CD14-positive monocyte (primary cell): ENCODE data around the gene PTPRN2. TPM values are rescaled to one million over a fixed set of nuclear protein-coding genes. Genes with fewer than 3 reads are reported as not detected.

ENCODE experiments used
- DNase-seq, 3 donors: peaks; one replicate each; pipeline ENCODE4 v3.0.0-alpha.2; 2011 to 2022
- H2AFZ ChIP-seq: 2 replicates; pipeline ENCODE4 v1.6.0; 2012; ENCODE audit warnings: mild to moderate bottlenecking, low read depth, low read length, inconsistent platforms; ENCODE audit not compliant: insufficient read depth, poor library complexity, severe bottlenecking
- H3K27ac ChIP-seq, 2 donors: 1 replicate in 1 of 2; 2 replicates in 1 of 2; pipeline ENCODE4 v1.5.1; 2012 to 2013; ENCODE audit warnings: low read length in 2 of 2, control low read depth in 1 of 2, inconsistent platforms in 1 of 2, low read depth in 1 of 2, mild to moderate bottlenecking in 1 of 2
- H3K27me3 ChIP-seq, 2 donors: one replicate each; pipeline versions ENCODE4 v1.6.0 to v1.6.1; 2011 to 2013; ENCODE audit warnings: low read length in 2 of 2; ENCODE audit not compliant: control insufficient read depth in 2 of 2, insufficient read depth in 2 of 2
- H3K36me3 ChIP-seq, 2 donors: replicated peaks in 1 of 2; 1 replicate in 1 of 2; 2 replicates in 1 of 2; pipeline versions ENCODE4 v1.5.1 to v1.6.1; 2012 to 2013; ENCODE audit warnings: low read length in 2 of 2, control low read depth in 1 of 2, inconsistent platforms in 1 of 2, mild to moderate bottlenecking in 1 of 2; ENCODE audit not compliant: insufficient read depth in 2 of 2, control insufficient read depth in 1 of 2
- H3K4me1 ChIP-seq, 2 donors: 1 replicate in 1 of 2; 2 replicates in 1 of 2; pipeline versions ENCODE4 v1.5.1 to v1.6.1; 2012 to 2013; ENCODE audit warnings: low read length in 2 of 2, control low read depth in 1 of 2, inconsistent platforms in 1 of 2, mild to moderate bottlenecking in 1 of 2, moderate library complexity in 1 of 2; ENCODE audit not compliant: insufficient read depth in 2 of 2, control insufficient read depth in 1 of 2
- H3K4me2 ChIP-seq: replicated peaks from 2 replicates; pipeline ENCODE3; 2012; ENCODE audit warnings: low read length, moderate library complexity, mild to moderate bottlenecking; ENCODE audit not compliant: poor library complexity, severe bottlenecking; ENCODE audit errors: extremely low read depth
- H3K4me3 ChIP-seq, 3 experiments: fragments of 200-600 bp in 1 of 3; sonication (generic) in 1 of 3; replicated peaks in 1 of 3; 1 replicate in 2 of 3; 2 replicates in 1 of 3; pipeline ENCODE4 v1.5.1; 2011 to 2013; ENCODE audit warnings: low read length in 3 of 3, mild to moderate bottlenecking in 3 of 3, control low read depth in 2 of 3, low read depth in 2 of 3, inconsistent platforms in 1 of 3, moderate library complexity in 1 of 3
- H3K79me2 ChIP-seq: 2 replicates; pipeline ENCODE4 v1.6.0; 2012; ENCODE audit warnings: mild to moderate bottlenecking, control low read depth, inconsistent platforms, low read length, moderate library complexity; ENCODE audit not compliant: insufficient read depth
- H3K9ac ChIP-seq: 2 replicates; pipeline ENCODE4 v1.6.0; 2017; ENCODE audit warnings: low read length, mild to moderate bottlenecking; ENCODE audit not compliant: insufficient read depth, poor library complexity, severe bottlenecking
- H3K9me3 ChIP-seq, 2 donors: replicated peaks in 1 of 2; 1 replicate in 1 of 2; 2 replicates in 1 of 2; pipeline versions ENCODE4 v1.5.1 to v1.6.1; 2012 to 2013; ENCODE audit warnings: low read length in 2 of 2, control low read depth in 1 of 2; ENCODE audit not compliant: control insufficient read depth in 1 of 2, insufficient read depth in 1 of 2
- H4K20me1 ChIP-seq: 2 replicates; pipeline ENCODE4 v1.6.0; 2012; ENCODE audit warnings: mild to moderate bottlenecking, low read length, control low read depth, moderate library complexity; ENCODE audit not compliant: insufficient read depth
- H3K27ac Mint-ChIP-seq, 7 donors: one replicate each; pipeline ENCODE4 v1.8.0; 2020; ENCODE audit warnings: mild to moderate bottlenecking in 7 of 7, mixed read lengths in 7 of 7, moderate library complexity in 6 of 7, inconsistent platforms in 2 of 7
- H3K27me3 Mint-ChIP-seq, 3 donors: one replicate each; pipeline ENCODE4 v1.8.0; 2021 to 2022; ENCODE audit warnings: low read depth in 3 of 3, mild to moderate bottlenecking in 3 of 3, mixed read lengths in 3 of 3, moderate library complexity in 3 of 3, inconsistent platforms in 1 of 3
- H3K36me3 Mint-ChIP-seq, 2 donors: one replicate each; pipeline ENCODE4 v1.8.0; 2020; ENCODE audit warnings: mixed read lengths in 2 of 2, inconsistent platforms in 1 of 2, mild to moderate bottlenecking in 1 of 2
- H3K4me1 Mint-ChIP-seq: one replicate; pipeline ENCODE4 v1.8.0; 2020; ENCODE audit warnings: mild to moderate bottlenecking, mixed read lengths
- H3K4me3 Mint-ChIP-seq, 2 donors: one replicate each; pipeline ENCODE4 v1.8.0; 2020; ENCODE audit warnings: mild to moderate bottlenecking in 2 of 2, mixed read lengths in 2 of 2, moderate library complexity in 1 of 2
- H3K9me3 Mint-ChIP-seq, 7 donors: one replicate each; pipeline ENCODE4 v1.8.0; 2020 to 2022; ENCODE audit warnings: mixed read lengths in 7 of 7, mild to moderate bottlenecking in 6 of 7, moderate library complexity in 6 of 7, inconsistent platforms in 2 of 7
- WGBS: methylation state at CpG from one replicate; pipeline ENCODE4 v1.1.5; 2013; ENCODE audit warnings: missing lambda C conversion rate; ENCODE audit not compliant: insufficient coverage; 5-methylcytosine and 5-hydroxymethylcytosine counted together
- intact Hi-C, 2 donors: fragments of 100-400 bp; cut with micrococcal nuclease; formaldehyde crosslinking; loops; one replicate each; pipeline versions ENCODE4 v1.15.0 to v1.15.1; 2023
- polyA plus RNA-seq, 3 donors: library from polyadenylated mRNA; depleted of rRNA in 1 of 3; unstranded in 2 of 3; stranded (reverse) in 1 of 3; fragments of 300-500 nt in 2 of 3; fragments of >200 nt in 1 of 3; fragmentation: Illumina TruSeq in 2 of 3; gene quantifications; 1 replicate in 2 of 3; 2 replicates in 1 of 3; pipeline ENCODE4 v1.2.3, GENCODE V29; 2012 to 2021
- TF ChIP-seq, protein P1 (sequence below): fragments of 200-600 bp; IDR thresholded peaks from one replicate; pipeline ENCODE4 v1.8.0; 2022; ENCODE audit warnings: antibody characterized with exemption, mild to moderate bottlenecking

The PTPRN2 gene
- polyA plus RNA-seq, 3 donors = 0.25 to 1.4 (median 0.97) TPM

DNA sequence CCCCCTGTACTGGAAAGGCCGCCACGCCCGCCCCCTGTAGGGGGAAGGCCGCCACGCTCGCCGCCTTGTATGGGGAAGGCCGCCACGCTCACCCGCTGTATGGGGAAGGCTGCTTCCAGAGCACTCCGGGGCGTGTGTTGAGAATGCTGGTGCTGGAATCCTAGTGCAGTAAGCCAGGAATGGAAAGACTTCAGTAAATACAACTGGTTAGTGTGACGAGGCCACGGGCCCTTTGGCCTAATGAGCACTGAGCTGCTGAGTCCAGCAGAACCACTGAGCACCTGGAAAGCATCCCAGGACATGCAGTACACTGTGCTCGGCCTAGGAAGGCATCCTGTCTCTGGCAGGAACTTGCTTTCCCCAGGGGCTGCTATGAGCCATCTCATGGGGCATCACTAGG is 398.9 kb downstream of the PTPRN2 start:
- Histone ChIP-seq H3K27me3 (no peaks in the 10 kb centered on the region), H3K4me2 (no peak overlapping the region), H3K9ac (no peak overlapping the region), H3K4me3 (no peak overlapping the region), H3K9me3 (peaks cover 61 to 73% of the 10 kb centered on the region in 2 donors), H3K4me1 (no peaks in the 10 kb centered on the region), H4K20me1 (no peaks in the 10 kb centered on the region), H3K36me3 (no peaks in the 10 kb centered on the region), H2AFZ (no peak overlapping the region), H3K27ac (no peak overlapping the region), H3K79me2 (no peaks in the 10 kb centered on the region)
- Mint-ChIP-seq H3K27ac (no peak overlapping the region), H3K4me1 (no peaks in the 10 kb centered on the region), H3K36me3 (no peaks in the 10 kb centered on the region), H3K27me3 (peaks cover 0 to 1% (median 0%) of the 10 kb centered on the region in 3 donors), H3K9me3 (peaks cover 22 to 60% (median 50%) of the 10 kb centered on the region in 7 donors), H3K4me3 (no peak overlapping the region)
- TF ChIP-seq, protein P1, sequence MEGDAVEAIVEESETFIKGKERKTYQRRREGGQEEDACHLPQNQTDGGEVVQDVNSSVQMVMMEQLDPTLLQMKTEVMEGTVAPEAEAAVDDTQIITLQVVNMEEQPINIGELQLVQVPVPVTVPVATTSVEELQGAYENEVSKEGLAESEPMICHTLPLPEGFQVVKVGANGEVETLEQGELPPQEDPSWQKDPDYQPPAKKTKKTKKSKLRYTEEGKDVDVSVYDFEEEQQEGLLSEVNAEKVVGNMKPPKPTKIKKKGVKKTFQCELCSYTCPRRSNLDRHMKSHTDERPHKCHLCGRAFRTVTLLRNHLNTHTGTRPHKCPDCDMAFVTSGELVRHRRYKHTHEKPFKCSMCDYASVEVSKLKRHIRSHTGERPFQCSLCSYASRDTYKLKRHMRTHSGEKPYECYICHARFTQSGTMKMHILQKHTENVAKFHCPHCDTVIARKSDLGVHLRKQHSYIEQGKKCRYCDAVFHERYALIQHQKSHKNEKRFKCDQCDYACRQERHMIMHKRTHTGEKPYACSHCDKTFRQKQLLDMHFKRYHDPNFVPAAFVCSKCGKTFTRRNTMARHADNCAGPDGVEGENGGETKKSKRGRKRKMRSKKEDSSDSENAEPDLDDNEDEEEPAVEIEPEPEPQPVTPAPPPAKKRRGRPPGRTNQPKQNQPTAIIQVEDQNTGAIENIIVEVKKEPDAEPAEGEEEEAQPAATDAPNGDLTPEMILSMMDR = no peak
- intact Hi-C loops = no loop called here
- WGBS = 96% methylated on average over 14 of the region's 15 CpGs
- no peak for DNase-seq

DNA sequence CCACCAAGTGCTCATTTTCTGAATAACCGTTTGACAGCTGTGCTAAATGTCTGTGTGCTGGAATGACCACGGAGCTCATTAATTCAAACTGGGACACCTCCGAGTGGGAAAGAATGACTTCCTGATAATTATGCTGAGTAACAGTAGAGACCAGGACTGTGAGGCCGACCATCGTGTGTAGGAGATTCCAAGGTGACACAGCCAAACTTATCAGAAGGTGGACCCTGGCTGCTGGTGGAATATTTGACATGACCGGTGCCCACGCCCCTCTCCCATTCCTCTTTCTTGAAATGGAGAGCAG is 400.0 kb downstream of the PTPRN2 start:
- Histone ChIP-seq H4K20me1 (no peaks in the 10 kb centered on the region), H3K4me1 (no peaks in the 10 kb centered on the region), H3K79me2 (no peaks in the 10 kb centered on the region), H3K27me3 (no peaks in the 10 kb centered on the region), H3K9ac (no peak overlapping the region), H3K27ac (no peak overlapping the region), H3K4me3 (no peak overlapping the region), H3K4me2 (no peak overlapping the region), H3K36me3 (no peaks in the 10 kb centered on the region), H2AFZ (no peak overlapping the region), H3K9me3 (peaks cover 55 to 69% of the 10 kb centered on the region in 2 donors)
- no peak for DNase-seq
- Mint-ChIP-seq H3K36me3 (no peaks in the 10 kb centered on the region), H3K4me3 (no peak overlapping the region), H3K9me3 (peaks cover 24 to 58% (median 42%) of the 10 kb centered on the region in 7 donors), H3K27me3 (peaks cover 0 to 1% (median 0%) of the 10 kb centered on the region in 3 donors), H3K27ac (no peak overlapping the region), H3K4me1 (no peaks in the 10 kb centered on the region)
- intact Hi-C loops = no loop called here
- 89% methylated on average over 3 of the region's 7 CpGs for WGBS
- TF ChIP-seq, protein P1 = no peak
